Prostate gland (tissue), 2 donors: ENCODE data around the gene RADIL.

Experiments used
- POLR2A ChIP-seq: fragments of 450-650 bp; IDR thresholded peaks from one replicate; pipeline ENCODE4 v1.6.1; 2016; ENCODE audit warnings: antibody characterized with exemption, mild to moderate bottlenecking
- POLR2AphosphoS5 ChIP-seq: sonication (generic); formaldehyde crosslinking; IDR thresholded peaks from one replicate; pipeline ENCODE4 v1.6.1; 2017; ENCODE audit warnings: antibody characterized with exemption
- TF ChIP-seq, protein P1 (sequence below), 4 experiments: fragments of 200-600 bp in 2 of 4; fragments of 450-650 bp in 2 of 4; sonication (generic) in 2 of 4; IDR thresholded peaks; 1 replicate in 3 of 4; 2 replicates in 1 of 4; pipeline ENCODE4 v1.5.1; 2016 to 2019; ENCODE audit warnings: antibody characterized with exemption in 4 of 4, mild to moderate bottlenecking in 2 of 4, moderate library complexity in 2 of 4

DNA sequence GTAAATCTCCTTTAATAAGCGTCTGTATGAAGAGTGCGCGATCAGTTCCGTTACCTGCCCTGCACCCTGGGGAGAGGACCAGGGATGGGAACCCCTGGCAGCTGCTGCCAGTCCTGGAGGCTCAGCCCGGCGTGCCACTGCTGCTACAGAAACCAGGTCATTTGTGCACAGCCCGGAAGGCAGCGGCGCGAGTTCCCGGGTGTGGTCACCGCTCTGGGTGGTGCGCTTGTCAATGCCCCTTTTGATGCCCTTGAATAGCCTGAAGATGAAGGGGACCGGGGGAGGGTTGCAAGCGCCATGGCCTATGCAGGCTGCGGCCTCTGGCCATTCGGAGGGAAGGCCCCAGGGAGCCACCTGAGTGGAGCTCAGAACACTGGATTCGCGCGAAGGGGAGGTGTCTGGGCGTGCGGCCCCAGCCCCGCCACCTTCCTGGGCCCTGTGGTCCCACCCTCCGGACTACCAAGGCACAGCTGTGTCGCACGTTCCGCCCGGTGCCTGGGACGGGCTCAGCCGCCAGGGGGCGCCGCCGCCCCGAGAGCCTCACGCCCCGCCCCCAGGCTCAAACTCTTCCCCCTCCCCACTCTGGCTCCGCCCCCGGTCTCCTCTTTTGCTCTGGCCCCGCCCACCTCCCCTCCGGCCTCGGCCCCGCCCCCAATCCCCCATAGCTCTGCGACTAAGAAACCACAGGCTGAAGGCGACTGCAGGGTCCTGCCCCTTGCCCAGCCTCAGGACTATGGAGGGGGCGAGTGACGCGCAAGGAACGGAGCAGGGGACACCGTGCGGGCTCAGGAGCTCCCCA is 91.6 kb downstream of the RADIL start:
- TF ChIP-seq, protein P1, sequence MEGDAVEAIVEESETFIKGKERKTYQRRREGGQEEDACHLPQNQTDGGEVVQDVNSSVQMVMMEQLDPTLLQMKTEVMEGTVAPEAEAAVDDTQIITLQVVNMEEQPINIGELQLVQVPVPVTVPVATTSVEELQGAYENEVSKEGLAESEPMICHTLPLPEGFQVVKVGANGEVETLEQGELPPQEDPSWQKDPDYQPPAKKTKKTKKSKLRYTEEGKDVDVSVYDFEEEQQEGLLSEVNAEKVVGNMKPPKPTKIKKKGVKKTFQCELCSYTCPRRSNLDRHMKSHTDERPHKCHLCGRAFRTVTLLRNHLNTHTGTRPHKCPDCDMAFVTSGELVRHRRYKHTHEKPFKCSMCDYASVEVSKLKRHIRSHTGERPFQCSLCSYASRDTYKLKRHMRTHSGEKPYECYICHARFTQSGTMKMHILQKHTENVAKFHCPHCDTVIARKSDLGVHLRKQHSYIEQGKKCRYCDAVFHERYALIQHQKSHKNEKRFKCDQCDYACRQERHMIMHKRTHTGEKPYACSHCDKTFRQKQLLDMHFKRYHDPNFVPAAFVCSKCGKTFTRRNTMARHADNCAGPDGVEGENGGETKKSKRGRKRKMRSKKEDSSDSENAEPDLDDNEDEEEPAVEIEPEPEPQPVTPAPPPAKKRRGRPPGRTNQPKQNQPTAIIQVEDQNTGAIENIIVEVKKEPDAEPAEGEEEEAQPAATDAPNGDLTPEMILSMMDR (IDR thresholded peaks at IDR 0.05): peak; percentile 14 to 63 (median 52)
- TF ChIP-seq POLR2AphosphoS5: no peak
- no peak for TF ChIP-seq POLR2A
